NCI-H345 treated with DMSO at 0.1 percent for 48 hours (cell line): ENCODE data around the gene RFTN2.
A peak's percentile ranks its signal among the peaks of the same experiment; 100 is the strongest.
"Not testable (repeated sequence)": the region's sequence is repeated elsewhere in the genome, so short reads cannot be mapped to it uniquely, and the experiment has no call there.

Experiments
- DNase-seq: peaks from one replicate; lab custom pipeline; 2025; ENCODE audit not compliant: unreplicated experiment; lab: John Stamatoyannopoulos, UW

The RFTN2 gene, protein sequence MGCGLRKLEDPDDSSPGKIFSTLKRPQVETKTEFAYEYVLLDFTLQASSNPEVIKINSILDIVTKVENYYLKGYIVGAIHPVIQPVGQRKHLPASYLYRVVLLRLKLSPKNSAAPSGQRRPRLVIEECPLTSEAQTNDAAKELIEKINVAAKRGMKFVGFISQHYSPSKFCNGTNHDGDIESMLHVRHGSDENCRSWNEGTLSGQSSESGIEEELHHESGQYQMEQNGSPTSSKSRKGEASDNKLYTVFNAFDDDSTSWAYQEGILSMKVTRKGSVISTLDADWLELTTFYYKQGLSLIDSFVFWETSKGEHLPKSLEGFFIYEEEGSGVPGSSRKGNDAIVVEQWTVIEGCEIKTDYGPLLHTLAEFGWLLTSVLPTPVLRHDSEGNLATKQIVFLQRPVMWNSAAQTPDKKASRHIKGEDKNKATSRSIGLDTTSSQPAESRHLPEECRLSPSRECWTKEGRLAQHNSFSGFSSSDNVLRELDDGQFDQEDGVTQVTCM

GRCh38 chr2:197675246-197675645 lies at the start of gene RFTN2:
TSS of gene RFTN2 (minus strand) at chr2:197675587. CDS start at chr2:197675458, 129 bp downstream.
- no peak for DNase-seq

GRCh38 chr2:197717863-197718262 lies 42.5 kb upstream of the RFTN2 start:
- no peak for DNase-seq

- no peak for DNase-seq
Measured at GRCh38 chr2:197713271-197713670, 37.9 kb upstream of the RFTN2 start.

GRCh38 chr2:197711578-197711977 lies 36.2 kb upstream of the RFTN2 start:
- DNase-seq = no peak

- no peak for DNase-seq
Measured at GRCh38 chr2:197710424-197711042, 35.1 kb upstream of the RFTN2 start.

DNA sequence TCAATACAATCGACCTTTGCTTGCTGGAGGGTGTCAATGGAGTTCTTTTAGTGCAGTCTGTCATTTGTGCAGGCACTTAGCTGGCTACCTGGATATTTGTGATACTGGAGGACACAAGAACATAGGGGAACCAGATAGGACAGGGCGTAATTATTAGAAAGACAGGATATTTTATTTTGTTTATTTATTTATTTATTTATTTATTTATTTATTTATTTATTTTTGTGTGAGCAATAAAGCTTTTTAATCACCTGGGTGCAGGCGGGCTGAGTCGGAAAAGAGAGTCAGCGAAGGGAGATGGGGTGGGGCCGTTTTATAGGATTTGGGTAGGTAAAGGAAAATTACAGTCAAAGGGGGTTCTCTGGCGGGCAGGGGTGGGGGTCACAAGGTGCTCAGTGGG lies 33.8 kb upstream of the RFTN2 start:
- not testable (repeated sequence) for DNase-seq

- DNase-seq = no peak
Measured at GRCh38 chr2:197708331-197708730, 32.9 kb upstream of the RFTN2 start.

- peak; percentile 5 for DNase-seq
Measured at GRCh38 chr2:197707316-197708213, 32.2 kb upstream of the RFTN2 start.

- no peak for DNase-seq
Measured at GRCh38 chr2:197706839-197707207, 31.4 kb upstream of the RFTN2 start.

- DNase-seq = peak; percentile 6
Measured at GRCh38 chr2:197705912-197706838, 30.8 kb upstream of the RFTN2 start.

DNA sequence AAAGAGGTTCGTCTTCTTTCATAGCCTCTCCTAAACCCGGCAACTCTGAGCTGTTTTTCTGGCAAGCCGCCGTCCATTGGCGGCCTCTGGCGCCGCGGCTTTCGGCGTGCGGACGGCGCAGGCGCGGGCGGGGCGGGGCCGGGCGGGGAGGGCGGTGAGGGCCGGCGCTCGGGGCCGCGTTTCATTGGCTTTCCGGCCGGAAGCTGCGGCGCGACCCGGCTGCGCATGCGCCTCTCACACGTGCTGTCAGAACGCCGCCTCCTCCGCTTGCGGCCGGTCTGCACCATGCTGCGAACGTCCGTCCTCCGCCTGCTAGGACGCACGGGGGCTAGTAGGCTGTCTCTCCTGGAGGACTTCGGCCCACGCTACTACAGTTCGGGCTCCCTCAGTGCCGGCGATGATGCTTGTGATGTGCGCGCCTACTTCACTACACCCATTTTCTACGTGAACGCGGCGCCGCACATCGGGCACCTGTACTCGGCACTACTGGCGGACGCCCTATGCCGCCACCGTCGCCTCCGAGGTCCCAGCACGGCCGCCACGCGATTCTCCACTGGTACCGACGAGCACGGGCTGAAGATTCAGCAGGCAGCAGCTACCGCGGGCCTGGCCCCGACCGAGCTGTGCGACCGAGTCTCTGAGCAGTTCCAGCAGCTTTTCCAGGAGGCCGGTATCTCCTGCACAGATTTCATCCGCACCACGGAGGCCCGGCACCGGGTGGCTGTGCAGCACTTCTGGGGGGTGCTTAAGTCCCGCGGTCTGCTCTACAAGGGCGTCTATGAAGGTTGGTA lies 29.9 kb upstream of the RFTN2 start, which contains the start of gene MARS2:
TSS of gene MARS2 (plus strand) at position 249 of the 791 bp plus-strand sequence. CDS start at position 286, 37 bp downstream.
- peak; percentile 81 for DNase-seq

DNA sequence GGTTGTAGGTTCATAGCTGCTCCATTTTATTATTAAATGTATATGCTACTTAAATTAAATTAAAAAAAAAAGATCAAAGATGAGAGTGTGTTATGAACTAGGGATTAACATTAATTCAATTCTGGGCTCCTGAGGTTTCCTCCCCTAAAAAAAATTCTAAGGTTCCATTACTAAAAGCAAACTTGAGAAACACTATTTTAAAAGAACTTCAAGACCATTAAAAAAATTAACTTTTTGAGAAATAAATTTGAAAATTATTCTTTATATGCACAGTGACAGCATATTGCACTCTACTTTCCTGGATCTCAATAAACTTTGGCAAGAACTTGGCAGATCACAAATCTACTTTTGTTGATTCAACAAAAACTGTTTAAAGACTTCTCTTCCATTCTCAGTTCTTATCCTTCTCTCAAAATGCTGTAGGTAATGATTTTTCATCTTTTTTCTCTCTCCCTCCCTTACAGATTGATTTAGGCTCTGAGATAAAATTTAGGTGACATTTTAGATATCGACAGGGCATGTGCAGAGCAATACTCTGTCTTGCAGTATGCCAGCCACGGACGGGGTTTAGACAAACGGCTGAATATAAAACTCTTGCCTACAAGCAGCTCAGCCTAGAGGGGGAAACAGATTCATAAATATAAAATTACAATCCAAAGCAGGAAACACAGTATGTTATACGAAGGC lies 29.2 kb upstream of the RFTN2 start:
- no peak for DNase-seq

GRCh38 chr2:197700960-197701359 lies 25.6 kb upstream of the RFTN2 start:
- no peak for DNase-seq

GRCh38 chr2:197699724-197700123 lies 24.3 kb upstream of the RFTN2 start:
- not testable (repeated sequence) for DNase-seq

- not testable (repeated sequence) for DNase-seq
Measured at GRCh38 chr2:197696571-197696970, 21.2 kb upstream of the RFTN2 start.

DNA sequence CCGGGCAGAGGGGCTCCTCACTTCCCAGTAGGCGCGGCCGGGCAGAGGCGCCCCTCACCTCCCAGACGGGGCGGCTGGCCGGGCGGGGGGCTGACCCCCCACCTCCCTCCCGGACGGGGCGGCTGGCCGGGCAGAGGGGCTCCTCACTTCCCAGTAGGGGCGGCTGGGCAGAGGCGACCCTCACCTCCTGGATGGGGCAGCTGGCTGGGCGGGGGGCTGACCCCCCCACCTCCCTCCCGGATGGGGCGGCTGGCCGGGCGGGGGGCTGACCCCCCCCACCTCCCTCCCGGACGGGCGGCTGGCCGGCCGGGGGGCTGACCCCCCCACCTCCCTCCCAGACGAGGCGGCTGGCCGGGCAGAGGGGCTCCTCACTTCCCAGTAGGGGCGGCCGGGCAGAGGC lies 20.6 kb upstream of the RFTN2 start:
- not testable (repeated sequence) for DNase-seq

DNA sequence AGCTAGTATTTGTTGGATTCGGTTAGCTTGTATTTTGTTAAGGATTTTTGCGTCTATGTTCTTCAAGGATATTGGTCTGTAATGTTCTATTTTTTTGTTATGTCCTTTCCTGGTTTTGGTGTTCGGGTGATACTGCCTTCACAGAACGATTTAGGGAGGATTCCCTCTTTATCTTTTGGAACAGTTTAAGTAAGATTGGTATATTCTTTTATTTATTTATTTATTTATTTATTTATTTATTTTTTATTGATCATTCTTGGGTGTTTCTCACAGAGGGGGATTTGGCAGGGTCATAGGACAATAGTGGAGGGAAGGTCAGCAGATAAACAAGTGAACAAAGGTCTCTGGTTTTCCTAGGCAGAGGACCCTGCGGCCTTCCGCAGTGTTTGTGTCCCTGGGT lies 19.8 kb upstream of the RFTN2 start:
- not testable (repeated sequence) for DNase-seq

DNA sequence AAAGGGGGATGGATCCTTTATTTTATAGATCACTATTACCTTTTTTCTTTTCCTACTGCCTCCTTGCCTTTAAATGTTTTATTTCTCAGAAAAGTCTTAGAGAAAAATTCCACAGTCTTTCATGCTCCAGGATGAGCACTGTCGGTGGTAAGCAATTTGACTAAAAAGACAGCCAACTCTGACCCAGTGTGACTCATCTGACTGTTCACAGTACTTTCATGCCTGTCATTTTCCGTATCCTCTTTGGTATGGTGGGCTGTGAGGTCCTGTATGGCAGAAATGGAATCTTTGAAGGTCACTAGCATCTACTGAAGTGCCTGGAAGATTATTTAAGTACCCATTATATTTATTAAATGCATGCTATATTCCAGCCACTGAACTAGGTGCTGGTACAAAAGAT lies 2.1 kb upstream of the RFTN2 start:
- no peak for DNase-seq

GRCh38 chr2:197677056-197677455 lies 1.7 kb upstream of the RFTN2 start:
- no peak for DNase-seq
